Stimulated activated CD8-positive, alpha-beta memory T cell treated with anti-CD3 and anti-CD28 coated beads, Interleukin-12 subunit alpha, Interleukin-12 subunit beta, amount 100 ng/mL, for 4 hours (primary cell): Measurements from ENCODE around the gene CENPQ.
"Not testable (repeated sequence)": the region's sequence is repeated elsewhere in the genome, so short reads cannot be mapped to it uniquely, and the experiment has no call there.

Source experiments
- DNase-seq: peaks from one replicate; pipeline ENCODE4 v3.0.0-alpha.2; 2020; ENCODE audit warnings: low read depth

CENPQ gene

DNA sequence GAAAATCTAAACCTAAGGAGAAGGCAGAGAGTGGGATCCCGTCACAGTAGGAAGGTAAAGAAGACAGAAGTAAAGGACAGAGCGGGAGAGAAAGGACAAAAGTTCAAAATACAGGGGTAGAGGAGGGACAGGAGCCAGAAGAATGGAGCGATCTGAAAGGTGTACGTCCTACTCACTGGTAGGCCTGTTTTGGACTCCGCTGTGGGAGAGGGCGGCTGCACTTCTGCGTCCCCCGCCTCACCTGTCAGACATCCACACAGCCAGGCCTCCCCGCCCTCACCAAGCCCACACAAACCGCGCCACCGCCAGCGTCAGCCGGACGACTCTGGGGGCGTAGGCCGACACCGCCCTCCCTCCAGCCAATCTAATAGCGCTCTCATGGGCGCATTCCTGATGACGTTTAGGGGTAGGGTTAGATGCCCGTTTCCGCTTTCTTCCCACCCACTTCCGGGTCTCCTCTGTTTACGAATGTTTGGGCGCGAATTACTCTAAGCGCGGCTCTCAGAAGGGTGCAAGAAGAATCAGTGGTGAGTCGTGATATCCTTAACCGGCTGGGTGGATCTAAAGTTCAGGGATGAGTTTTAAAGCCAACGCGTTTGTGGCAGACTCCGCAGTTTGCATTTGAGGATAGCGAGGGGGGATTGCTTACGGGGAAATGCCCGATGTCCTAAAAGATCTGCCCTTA lies at the start of gene CENPQ, which contains the start of gene MMUT:
TSS of gene CENPQ (plus strand) at position 444 of the 685 bp plus-strand sequence. CDS start 6,807 bp downstream, outside the sequence.
TSS of gene MMUT (minus strand) at position 327 of the 685 bp plus-strand sequence. CDS start 3,787 bp downstream, outside the sequence.
- DNase-seq: peak; percentile 83

DNA sequence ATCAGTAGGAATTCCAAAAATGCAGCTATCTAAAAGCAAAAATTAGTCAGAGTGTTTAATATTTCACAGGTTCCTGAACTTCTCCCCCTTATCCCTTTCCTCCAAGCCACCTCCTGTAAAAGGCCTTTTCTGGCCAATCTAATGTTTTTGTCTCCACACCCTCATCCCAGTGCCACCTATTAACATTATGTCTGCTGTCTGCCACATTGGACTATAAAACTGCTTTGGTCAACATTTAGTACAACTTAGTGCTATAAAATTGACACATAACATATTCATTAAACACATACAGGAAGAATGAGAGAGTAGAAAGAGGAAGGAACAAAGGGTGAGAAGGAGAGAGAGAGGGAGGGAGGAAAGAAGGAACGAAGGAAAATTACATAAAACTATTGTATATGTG lies 47.8 kb upstream of the CENPQ start:
- DNase-seq: no peak

- DNase-seq: no peak
Measured at GRCh38 chr6:49416195-49416594, 47.0 kb upstream of the CENPQ start.

DNA sequence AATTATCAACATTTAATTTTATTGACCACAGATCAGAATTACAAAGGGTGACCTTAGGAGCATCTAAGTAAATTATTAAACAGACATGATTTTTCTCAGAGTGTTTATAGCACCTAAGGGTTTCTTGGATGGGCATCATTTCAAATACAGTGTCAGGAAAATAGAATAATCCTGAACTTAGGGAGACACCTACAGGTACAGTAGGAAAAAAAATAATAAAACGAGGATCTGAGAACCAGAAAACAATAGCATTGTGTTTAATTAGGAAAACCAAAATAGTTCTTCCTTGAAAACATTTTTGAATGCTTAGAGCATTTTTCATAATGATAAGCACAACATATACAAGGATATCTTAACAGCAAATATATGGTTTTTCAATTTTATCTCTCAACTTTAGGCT lies 39.4 kb upstream of the CENPQ start:
- no peak for DNase-seq

GRCh38 chr6:49430187-49430586 lies 33.0 kb upstream of the CENPQ start:
- DNase-seq: no peak

DNA sequence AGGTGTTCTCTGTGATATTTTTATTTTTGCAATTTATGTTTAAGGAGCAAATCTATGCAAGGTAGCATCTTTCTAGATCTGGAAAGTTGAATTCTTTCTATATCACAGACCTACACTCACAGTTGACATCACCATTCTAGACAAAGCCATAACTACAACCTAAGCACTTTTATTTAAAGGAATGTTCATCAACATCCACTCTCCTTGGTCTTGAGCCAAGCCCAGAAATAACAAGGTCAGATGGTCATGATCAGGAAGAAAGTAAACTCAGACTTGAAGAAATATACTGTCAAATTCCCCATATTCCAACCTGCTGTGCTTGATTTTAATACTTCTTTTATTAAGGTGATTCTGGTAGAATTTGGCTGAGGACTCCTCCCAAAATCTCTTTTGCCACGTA lies 32.3 kb upstream of the CENPQ start:
- no peak for DNase-seq

DNA sequence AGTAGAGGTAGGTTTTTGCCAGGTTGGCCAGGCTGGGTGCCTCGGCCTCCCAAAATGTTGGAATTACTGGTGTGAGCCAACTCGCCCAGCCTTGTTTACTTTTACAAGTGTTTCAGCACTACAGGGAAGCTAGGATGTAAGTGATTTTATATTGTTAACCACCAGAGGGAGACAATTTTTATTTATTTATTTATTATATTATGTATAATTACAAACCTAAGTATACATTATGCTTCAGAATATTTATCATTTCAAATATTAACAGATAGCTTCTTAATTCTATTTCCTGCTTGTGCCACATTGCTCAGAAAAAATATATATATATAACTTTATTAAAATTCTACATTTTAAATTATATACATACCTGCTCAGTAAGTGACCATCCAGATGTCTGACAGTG lies 9.9 kb upstream of the CENPQ start:
- DNase-seq: no peak

DNA sequence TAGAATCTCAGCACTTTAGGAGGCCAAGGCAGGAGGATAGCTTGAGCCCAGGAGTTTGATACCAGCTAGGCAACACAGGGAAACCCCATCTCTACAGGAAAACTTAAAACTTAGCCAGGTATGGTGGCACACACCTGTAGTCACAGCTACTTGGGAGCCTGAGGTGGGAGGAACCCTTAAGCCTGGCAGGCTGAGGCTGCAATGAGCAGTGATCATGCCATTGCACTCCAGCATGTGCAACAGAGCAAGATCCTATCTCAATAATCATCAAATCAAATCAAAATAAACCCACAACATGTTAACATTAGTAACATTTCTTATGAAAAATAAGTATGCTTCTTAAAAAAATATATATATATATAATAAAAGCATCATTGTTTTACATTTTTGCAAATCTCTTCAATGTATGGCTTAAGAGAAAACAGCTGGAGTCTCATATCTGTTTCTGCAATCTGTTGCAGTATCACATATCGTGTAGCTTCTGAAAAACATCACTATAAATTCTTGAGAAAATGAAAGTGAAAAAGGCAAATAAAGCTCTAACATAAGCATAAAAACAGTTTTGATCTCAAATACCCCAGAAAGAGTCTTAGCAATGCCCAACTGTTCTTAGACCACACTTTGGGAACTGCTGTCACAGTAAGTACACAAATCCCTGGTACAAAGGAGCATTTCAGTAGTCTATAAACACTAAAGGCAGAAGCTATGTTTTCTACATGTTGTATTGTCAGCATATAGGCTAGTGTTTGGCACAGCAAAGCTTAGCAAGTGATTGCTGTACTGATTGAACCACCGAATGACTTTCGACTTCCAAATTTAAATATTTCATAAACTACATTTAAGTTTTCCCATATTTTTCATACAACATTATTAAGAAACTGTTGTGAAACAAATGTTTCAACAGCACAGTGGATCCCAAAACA lies 8.1 kb upstream of the CENPQ start:
- no peak for DNase-seq

DNA sequence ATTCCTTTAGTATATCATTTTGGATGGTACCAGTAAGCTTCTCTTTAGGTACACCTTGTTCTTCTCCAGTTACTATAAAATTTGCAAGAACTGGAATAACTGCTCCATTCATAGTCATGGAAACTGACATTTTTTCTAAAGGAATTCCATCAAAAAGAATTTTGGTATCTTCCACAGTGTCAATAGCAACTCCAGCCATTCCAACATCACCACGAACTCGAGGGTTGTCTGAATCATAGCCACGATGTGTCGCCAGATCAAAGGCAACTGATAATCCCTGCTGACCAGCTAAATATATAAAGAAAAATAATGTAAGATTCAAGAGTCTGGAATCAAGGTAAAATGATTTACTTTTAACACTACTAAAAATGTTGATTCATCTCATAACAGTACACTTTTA lies 5.4 kb upstream of the CENPQ start:
- DNase-seq: no peak

GRCh38 chr6:49462071-49462470 lies 1.1 kb upstream of the CENPQ start:
- no peak for DNase-seq

- no peak for DNase-seq
Measured at GRCh38 chr6:49462599-49462926, 607 bp upstream of the CENPQ start.

- DNase-seq: no peak
Measured at GRCh38 chr6:49463612-49463967, 420 bp downstream of the CENPQ start.

GRCh38 chr6:49464691-49465090 lies 1.5 kb downstream of the CENPQ start:
- DNase-seq: no peak

DNA sequence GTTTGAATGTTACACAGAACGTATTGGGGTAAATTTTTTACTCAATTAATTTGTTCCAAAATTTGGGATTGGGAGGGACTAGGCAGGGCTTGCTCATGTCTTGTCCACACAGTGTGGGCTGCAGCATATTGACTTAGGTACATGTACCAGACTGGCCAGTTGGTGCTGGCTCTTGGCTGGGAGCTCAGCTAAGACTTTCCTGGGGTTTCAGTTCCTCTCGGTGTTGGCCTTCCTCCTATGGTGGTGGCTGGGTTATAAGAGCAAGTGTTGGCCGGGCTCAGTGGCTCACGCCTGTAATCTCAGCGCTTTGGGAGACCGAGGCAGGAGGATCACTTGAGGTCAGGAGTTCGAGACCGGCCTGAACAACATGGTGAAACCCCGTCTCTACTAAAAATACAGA lies 4.9 kb downstream of the CENPQ start:
- DNase-seq: no peak

DNA sequence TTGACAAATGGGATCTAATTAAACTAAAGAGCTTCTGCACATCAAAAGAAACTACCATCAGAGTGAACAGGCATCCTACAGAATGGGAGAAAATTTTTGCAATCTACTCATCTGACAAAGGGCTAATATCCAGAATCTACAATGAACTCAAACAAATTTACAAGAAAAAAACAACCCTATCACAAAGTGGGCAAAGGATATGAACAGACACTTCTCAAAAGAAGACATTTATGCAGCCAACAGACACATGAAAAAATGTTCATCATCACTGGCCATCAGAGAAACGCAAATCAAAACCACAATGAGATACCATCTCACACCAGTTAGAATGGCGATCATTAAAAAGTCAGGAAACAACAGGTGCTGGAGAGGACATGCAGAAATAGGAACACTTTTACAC lies 13.4 kb downstream of the CENPQ start:
- DNase-seq: not testable (repeated sequence)

GRCh38 chr6:49479308-49479970 lies 16.3 kb downstream of the CENPQ start:
- DNase-seq: no peak

GRCh38 chr6:49481846-49482245 lies 18.7 kb downstream of the CENPQ start:
- not testable (repeated sequence) for DNase-seq

DNA sequence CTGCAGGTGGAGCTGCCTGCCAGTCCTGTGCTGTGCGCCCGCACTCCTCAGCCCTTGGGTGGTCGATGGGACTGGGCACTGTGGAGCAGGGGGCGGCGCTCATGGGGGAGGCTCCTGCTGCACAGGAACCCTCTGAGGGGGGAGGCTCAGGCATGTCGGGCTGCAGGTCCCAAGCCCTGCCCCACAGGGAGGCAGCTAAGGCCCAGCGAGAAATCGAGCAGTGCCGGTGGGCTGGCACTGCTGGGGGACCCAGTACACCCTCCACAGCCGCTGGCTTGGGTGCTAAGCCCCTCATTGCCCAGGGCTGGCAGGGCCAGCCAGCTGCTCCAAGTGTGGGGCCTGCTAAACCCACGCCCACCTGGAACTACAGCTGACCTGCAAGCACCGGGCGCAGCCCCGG lies 20.2 kb downstream of the CENPQ start:
- DNase-seq: not testable (repeated sequence)

DNA sequence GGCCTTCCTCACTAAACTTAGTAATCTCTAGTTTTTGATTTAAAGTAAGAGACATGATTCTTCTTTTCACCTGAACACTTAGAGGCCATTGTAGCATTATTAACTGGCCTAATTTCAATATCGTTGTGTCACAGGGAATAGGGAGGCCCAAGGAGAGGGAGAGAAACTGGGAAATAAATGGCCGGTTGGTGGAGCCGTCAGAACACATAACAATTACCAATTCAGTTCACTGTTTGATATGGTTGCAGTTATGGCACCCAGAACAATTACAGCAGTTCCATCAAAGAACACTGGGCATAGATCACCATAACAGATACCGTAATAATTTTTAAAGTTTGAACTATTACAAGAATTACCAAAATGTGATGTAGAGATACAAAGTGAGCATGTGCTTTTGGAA lies 27.5 kb downstream of the CENPQ start:
- DNase-seq: no peak

DNA sequence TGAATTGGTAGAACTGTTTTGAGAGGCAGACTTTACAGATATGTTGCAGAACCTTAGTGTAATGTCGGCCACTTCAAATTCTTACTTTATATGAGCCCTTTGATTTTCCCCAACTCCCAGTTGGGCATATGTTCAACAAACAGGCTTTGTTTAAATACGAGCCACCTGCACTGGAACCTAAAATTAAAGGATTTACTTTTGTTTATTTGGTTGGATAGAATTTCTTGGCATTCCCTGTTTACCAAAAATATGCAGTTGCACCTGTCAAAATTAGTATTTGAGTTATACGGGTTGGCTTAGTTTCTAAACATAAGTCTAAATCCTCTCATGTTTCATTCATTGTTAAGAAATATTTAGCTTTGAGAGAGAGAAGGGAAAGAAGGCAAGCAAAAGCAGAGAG lies 34.1 kb downstream of the CENPQ start:
- no peak for DNase-seq

- DNase-seq: no peak
Measured at GRCh38 chr6:49499126-49499525, 36.0 kb downstream of the CENPQ start.

- DNase-seq: no peak
Measured at GRCh38 chr6:49499623-49500022, 36.5 kb downstream of the CENPQ start, which contains the start of gene GLYATL3. GLYATL3 (plus strand) TSS chr6:49499923; CDS start chr6:49511991, 12,068 bp downstream.

- DNase-seq: no peak
Measured at GRCh38 chr6:49504666-49505065, 41.5 kb downstream of the CENPQ start.
